Neural progenitor cell (in vitro differentiated cells): Measurements from ENCODE around the gene CHST15. TPM values are rescaled to one million over a fixed set of nuclear protein-coding genes. Genes with fewer than 3 reads are reported as not detected.

ENCODE experiments used
- DNase-seq: peaks from one replicate; pipeline ENCODE4 v3.0.0-alpha.2; 2016; ENCODE audit warnings: low spot score
- H2AFZ ChIP-seq: fragments of 200-600 bp; sonication (generic); replicated peaks from 2 replicates; pipeline ENCODE4 v1.6.1; 2016; ENCODE audit warnings: antibody characterized with exemption
- H3F3A ChIP-seq: fragments of 200-600 bp; sonication (generic); 2 replicates; pipeline ENCODE4 v1.6.1; 2016; ENCODE audit warnings: antibody characterized with exemption, low read depth
- H3K27ac ChIP-seq: fragments of 200-600 bp; sonication (generic); 2 replicates; pipeline ENCODE4 v1.5.1; 2016; ENCODE audit warnings: mild to moderate bottlenecking
- H3K27me3 ChIP-seq: fragments of 200-600 bp; sonication (generic); 2 replicates; pipeline ENCODE4 v1.6.1; 2016; ENCODE audit warnings: mild to moderate bottlenecking, moderate library complexity
- H3K36me3 ChIP-seq: fragments of 200-600 bp; sonication (generic); 2 replicates; pipeline ENCODE4 v1.5.1; 2016
- H3K4me1 ChIP-seq: fragments of 200-600 bp; sonication (generic); 2 replicates; pipeline ENCODE4 v1.6.1; 2016; ENCODE audit warnings: mixed run types
- H3K4me2 ChIP-seq: fragments of 200-600 bp; sonication (generic); 2 replicates; pipeline ENCODE4 v1.6.1; 2016
- H3K4me3 ChIP-seq: fragments of 200-600 bp; sonication (generic); 2 replicates; pipeline ENCODE4 v1.5.1; 2016
- H3K79me2 ChIP-seq: fragments of 200-600 bp; sonication (generic); 2 replicates; pipeline ENCODE4 v1.6.1; 2016; ENCODE audit warnings: low read depth
- H3K9ac ChIP-seq: fragments of 200-600 bp; sonication (generic); 2 replicates; pipeline ENCODE4 v1.6.1; 2016
- H3K9me3 ChIP-seq: fragments of 200-600 bp; sonication (generic); 2 replicates; pipeline ENCODE4 v1.5.1; 2016; ENCODE audit warnings: low read depth
- H4K20me1 ChIP-seq: fragments of 200-600 bp; sonication (generic); 2 replicates; pipeline ENCODE4 v1.6.1; 2016; ENCODE audit warnings: low read depth
- H3K27ac Mint-ChIP-seq: 3 replicates; pipeline ENCODE4 v1.8.0; 2021; ENCODE audit warnings: mixed read lengths
- H3K27me3 Mint-ChIP-seq: 2 replicates; pipeline ENCODE4 v1.8.0; 2022; ENCODE audit warnings: low read depth, mild to moderate bottlenecking, inconsistent platforms, moderate library complexity, mixed read lengths; ENCODE audit not compliant: insufficient read depth
- H3K36me3 Mint-ChIP-seq: 3 replicates; pipeline ENCODE4 v1.8.0; 2021; ENCODE audit warnings: mixed read lengths
- H3K4me1 Mint-ChIP-seq: 3 replicates; pipeline ENCODE4 v1.8.0; 2021; ENCODE audit warnings: mixed read lengths
- H3K4me3 Mint-ChIP-seq: 3 replicates; pipeline ENCODE4 v1.8.0; 2021; ENCODE audit warnings: mild to moderate bottlenecking, moderate library complexity, mixed read lengths
- H3K9me3 Mint-ChIP-seq: 3 replicates; pipeline ENCODE4 v1.8.0; 2020; ENCODE audit warnings: mixed read lengths
- CTCF ChIP-seq: fragments of 200-600 bp; sonication (generic); IDR thresholded peaks from 2 replicates; pipeline ENCODE4 v1.5.1; 2017; ENCODE audit warnings: antibody characterized with exemption, mild to moderate bottlenecking
- EZH2 ChIP-seq: fragments of 200-600 bp; sonication (generic); IDR thresholded peaks from 2 replicates; pipeline ENCODE4 v1.6.1; 2017; ENCODE audit warnings: antibody characterized with exemption, mild to moderate bottlenecking, moderate library complexity
- EZH2phosphoT487 ChIP-seq: fragments of 200-600 bp; sonication (generic); IDR thresholded peaks from 2 replicates; pipeline ENCODE4 v1.6.1; 2017; ENCODE audit warnings: antibody characterized with exemption
- total RNA-seq: library from RNA; depleted of rRNA; stranded (reverse); fragments of >200 nt; gene quantifications from 2 replicates; pipeline ENCODE4 v1.2.3, GENCODE V29; 2015; ENCODE audit warnings: low replicate concordance

The CHST15 gene
- total RNA-seq, 1 donor from 2014 or later = 0.54 TPM

GRCh38 chr10:123997013-123997412 lies 96.4 kb downstream of the CHST15 start:
- peaks cover 14% of the 10 kb centered on the region for H3K27me3 Mint-ChIP-seq

GRCh38 chr10:123996302-123996701 lies 97.1 kb downstream of the CHST15 start:
- Histone ChIP-seq H3K27ac (no peak overlapping the region), H3K4me3 (no peak overlapping the region), H3F3A (no peaks in the 10 kb centered on the region), H3K4me1 (peaks cover 5% of the 10 kb centered on the region), H3K9ac (no peak overlapping the region), H3K9me3 (no peaks in the 10 kb centered on the region), H3K79me2 (no peaks in the 10 kb centered on the region), H3K36me3 (no peaks in the 10 kb centered on the region), H2AFZ (no peak overlapping the region), H3K27me3 (peaks cover 28% of the 10 kb centered on the region), H3K4me2 (no peak overlapping the region), H4K20me1 (peaks cover 5% of the 10 kb centered on the region)
- TF ChIP-seq CTCF (no peak), EZH2 (no peak), EZH2phosphoT487 (no peak)
- H3K4me1 Mint-ChIP-seq = peaks cover 17% of the 10 kb centered on the region
- peaks cover 14% of the 10 kb centered on the region for H3K27me3 Mint-ChIP-seq
- H3K9me3 Mint-ChIP-seq = no peaks in the 10 kb centered on the region
- no peak overlapping the region for H3K27ac Mint-ChIP-seq
- H3K4me3 Mint-ChIP-seq = no peak overlapping the region
- DNase-seq = no peak
- no peaks in the 10 kb centered on the region for H3K36me3 Mint-ChIP-seq

More at GRCh38 chr10:123997013-123997412, 96.4 kb downstream of the CHST15 start:
- peaks cover 28% of the 10 kb centered on the region for H3K27me3 ChIP-seq
- H3K79me2 ChIP-seq = no peaks in the 10 kb centered on the region
- H3K27ac ChIP-seq = no peak overlapping the region
- H3K4me2 ChIP-seq = no peak overlapping the region
- H3K9ac ChIP-seq = no peak overlapping the region
- H3K27ac Mint-ChIP-seq = no peak overlapping the region
- H3K36me3 ChIP-seq = no peaks in the 10 kb centered on the region
- peaks cover 5% of the 10 kb centered on the region for H3K4me1 ChIP-seq
- no peaks in the 10 kb centered on the region for H3K9me3 ChIP-seq
- peaks cover 17% of the 10 kb centered on the region for H3K4me1 Mint-ChIP-seq
- TF ChIP-seq CTCF (no peak), EZH2 (no peak), EZH2phosphoT487 (no peak)
- no peaks in the 10 kb centered on the region for H3K9me3 Mint-ChIP-seq
- DNase-seq = no peak
- H4K20me1 ChIP-seq = peaks cover 5% of the 10 kb centered on the region
- no peak overlapping the region for H3K4me3 Mint-ChIP-seq
- no peak overlapping the region for H3K4me3 ChIP-seq
- no peaks in the 10 kb centered on the region for H3F3A ChIP-seq
- no peaks in the 10 kb centered on the region for H3K36me3 Mint-ChIP-seq
- no peak overlapping the region for H2AFZ ChIP-seq

GRCh38 chr10:123995461-123996131 lies 97.8 kb downstream of the CHST15 start:
- peaks cover 5% of the 10 kb centered on the region for H4K20me1 ChIP-seq
- H3K9me3 ChIP-seq = no peaks in the 10 kb centered on the region
- H3K27ac ChIP-seq = no peak overlapping the region
- no peaks in the 10 kb centered on the region for H3K36me3 Mint-ChIP-seq
- H3K4me1 Mint-ChIP-seq = peaks cover 20% of the 10 kb centered on the region
- H3K4me1 ChIP-seq = peaks cover 5% of the 10 kb centered on the region
- H3K4me3 ChIP-seq = peak overlapping the region; percentile 46
- H3K36me3 ChIP-seq = no peaks in the 10 kb centered on the region
- H3K4me3 Mint-ChIP-seq = peak overlapping the region; percentile 79
- DNase-seq = peak; percentile 75
- no peaks in the 10 kb centered on the region for H3K79me2 ChIP-seq
- H2AFZ ChIP-seq = peak overlapping the region; percentile 90
- peak overlapping the region; percentile 79 for H3K4me2 ChIP-seq
- no peaks in the 10 kb centered on the region for H3F3A ChIP-seq
- H3K27ac Mint-ChIP-seq = no peak overlapping the region
- H3K27me3 Mint-ChIP-seq = peaks cover 21% of the 10 kb centered on the region
- H3K9ac ChIP-seq = no peak overlapping the region
- TF ChIP-seq CTCF (peak; percentile 52), EZH2phosphoT487 (no peak), EZH2 (no peak)
- peaks cover 3% of the 10 kb centered on the region for H3K9me3 Mint-ChIP-seq
- peaks cover 28% of the 10 kb centered on the region for H3K27me3 ChIP-seq
